HCT116 (cell line): ENCODE measurements around the gene NOL9. TPM values are rescaled to one million over a fixed set of nuclear protein-coding genes. Genes with fewer than 3 reads are reported as not detected.

Experiments
- ATAC-seq: fragments of 200-7000 bp; cut with Tn5 transposase; 2 replicates; pipeline ENCODE4 v1.9.1; 2020; ENCODE audit warnings: mild to moderate bottlenecking, moderate library complexity
- BruUV-seq: library from RNA; stranded (reverse); fragments of 400-500 nt; replicated peaks from 2 replicates; lab custom pipeline; 2021; lab: Mats Ljungman, UMichigan
- CTCF ChIA-PET: fragments of 300-600 bp; sonication (Branson Sonifier 250); formaldehyde crosslinking; loops from one replicate; lab custom pipeline; 2021; ENCODE audit warnings: antibody characterized with exemption; lab: Charles Lee
- POLR2A ChIA-PET: fragments of 300-600, 350-600 bp; sonication (Branson Sonifier 250); formaldehyde crosslinking; loops from one replicate; lab custom pipeline; 2021; ENCODE audit warnings: antibody characterized with exemption; lab: Charles Lee
- RAD21 ChIA-PET, 2 experiments: fragments of 300-600 bp; sonication (Branson Sonifier 250); formaldehyde crosslinking; loops; one replicate each; lab custom pipeline; 2023; ENCODE audit warnings: low total read pairs in 2 of 2; ENCODE audit not compliant: uncharacterized antibody in 2 of 2, unreplicated experiment in 2 of 2, low non-redundant PET in 1 of 2; lab: Charles Lee
- DNase-seq: peaks from one replicate; pipeline ENCODE4 v3.0.0-alpha.2; 2010; ENCODE audit warnings: low read depth, low spot score
- H2AFZ ChIP-seq: fragments of 200-600 bp; shearing (Covaris generic), sonication (generic); 2 replicates; pipeline ENCODE4 v1.6.1; 2017; ENCODE audit warnings: low read depth, mixed run types, mixed read lengths, antibody characterized with exemption, low read length; ENCODE audit not compliant: poor library complexity, severe bottlenecking
- H3K27ac ChIP-seq: 2 replicates; pipeline ENCODE4 v1.5.1; 2012; ENCODE audit warnings: low read depth, low read length
- H3K27me3 ChIP-seq: fragments of 200-600 bp; sonication (generic); 2 replicates; pipeline ENCODE4 v1.6.1; 2016; ENCODE audit warnings: mixed run types, low read length, mixed read lengths; ENCODE audit not compliant: insufficient read depth
- H3K36me3 ChIP-seq, 2 experiments: fragments of 200-500 bp in 1 of 2; fragments of 200-600 bp in 1 of 2; sonication (Bioruptor generic) in 1 of 2; sonication (generic) in 1 of 2; 2 replicates each; pipeline versions ENCODE4 v1.5.1 to v1.6.1; 2014 to 2016; ENCODE audit warnings: low read length in 2 of 2, inconsistent platforms in 1 of 2, mixed read lengths in 1 of 2, mixed run types in 1 of 2; ENCODE audit not compliant: insufficient read depth in 2 of 2, control insufficient read depth in 1 of 2
- H3K4me1 ChIP-seq, 2 experiments: fragments of 200-600 bp in 1 of 2; sonication (generic) in 1 of 2; 2 replicates each; pipeline versions ENCODE4 v1.5.1 to v1.6.1; 2012 to 2017; ENCODE audit warnings: low read length in 2 of 2, inconsistent platforms in 1 of 2, mild to moderate bottlenecking in 1 of 2, mixed read lengths in 1 of 2, mixed run types in 1 of 2, moderate library complexity in 1 of 2; ENCODE audit not compliant: insufficient read depth in 2 of 2, control insufficient read depth in 1 of 2
- H3K4me2 ChIP-seq: fragments of 200-600 bp; sonication (generic); 2 replicates; pipeline ENCODE4 v1.6.1; 2017; ENCODE audit warnings: mixed run types, low read length, mixed read lengths
- H3K4me3 ChIP-seq, 2 experiments: fragments of 200-600 bp in 1 of 2; sonication (generic) in 1 of 2; replicated peaks in 1 of 2; 2 replicates each; pipeline ENCODE4 v1.5.1; 2011 to 2016; ENCODE audit warnings: low read length in 2 of 2, control low read depth in 1 of 2, low read depth in 1 of 2, mild to moderate bottlenecking in 1 of 2, mixed read lengths in 1 of 2, mixed run types in 1 of 2
- H3K79me2 ChIP-seq: fragments of 200-600 bp; sonication (generic); 2 replicates; pipeline ENCODE4 v1.6.1; 2017; ENCODE audit warnings: mild to moderate bottlenecking, mixed run types, low read length, moderate library complexity, mixed read lengths; ENCODE audit not compliant: insufficient read depth
- H3K9ac ChIP-seq: fragments of 200-600 bp; sonication (generic); 2 replicates; pipeline ENCODE4 v1.6.1; 2016; ENCODE audit warnings: low read length, mixed read lengths
- H3K9me2 ChIP-seq: fragments of 200-600 bp; sonication (generic), shearing (Covaris generic); 2 replicates; pipeline ENCODE4 v1.6.1; 2017; ENCODE audit warnings: mixed run types, mild to moderate bottlenecking, moderate library complexity; ENCODE audit not compliant: insufficient read depth
- H3K9me3 ChIP-seq, 2 experiments: fragments of 200-500 bp in 1 of 2; fragments of 200-600 bp in 1 of 2; sonication (Bioruptor generic) in 1 of 2; sonication (generic) in 1 of 2; 2 replicates each; pipeline ENCODE4 v1.6.1; 2014 to 2017; ENCODE audit warnings: low read length in 2 of 2, mixed read lengths in 2 of 2, inconsistent platforms in 1 of 2, low read depth in 1 of 2, mild to moderate bottlenecking in 1 of 2, mixed run types in 1 of 2, moderate library complexity in 1 of 2; ENCODE audit not compliant: control insufficient read depth in 1 of 2, insufficient read depth in 1 of 2
- H4K20me1 ChIP-seq: fragments of 200-600 bp; sonication (generic), shearing (Covaris generic); 2 replicates; pipeline ENCODE4 v1.6.1; 2017; ENCODE audit warnings: mixed run types, mild to moderate bottlenecking, moderate library complexity; ENCODE audit not compliant: insufficient read depth
- ELF1 ChIP-seq: IDR thresholded peaks from 2 replicates; pipeline ENCODE4 v1.6.1; 2012; ENCODE audit warnings: low read depth, borderline replicate concordance
- EZH2 ChIP-seq: fragments of 200-600 bp; sonication (generic); IDR thresholded peaks from 2 replicates; pipeline ENCODE4 v1.6.1; 2017; ENCODE audit warnings: antibody characterized with exemption, mixed run types
- FOSL1 ChIP-seq: IDR thresholded peaks from 2 replicates; pipeline ENCODE4 v1.6.1; 2012; ENCODE audit warnings: low read depth
- POLR2A ChIP-seq: IDR thresholded peaks from 2 replicates; pipeline ENCODE4 v1.7.0; 2011; ENCODE audit warnings: borderline replicate concordance; ENCODE audit not compliant: insufficient read depth, insufficient read length; ENCODE audit errors: extremely low read depth
- SP1 ChIP-seq: IDR thresholded peaks from 2 replicates; pipeline ENCODE4 v1.6.1; 2012; ENCODE audit warnings: low read depth
- SRF ChIP-seq: IDR thresholded peaks from 2 replicates; pipeline ENCODE4 v1.6.1; 2012; ENCODE audit warnings: low read depth
- TCF7L2 ChIP-seq: IDR thresholded peaks from 2 replicates; pipeline ENCODE4 v1.7.0; 2011; ENCODE audit warnings: borderline replicate concordance, inconsistent platforms; ENCODE audit not compliant: insufficient read depth, insufficient read length; ENCODE audit errors: extremely low read depth
- YY1 ChIP-seq: IDR thresholded peaks from 2 replicates; pipeline ENCODE4 v1.6.1; 2011; ENCODE audit warnings: low read length, low read depth, moderate library complexity, mild to moderate bottlenecking; ENCODE audit not compliant: insufficient replicate concordance; ENCODE audit errors: extremely low read depth
- ZFX ChIP-seq: fragments of 450-650 bp; IDR thresholded peaks from 2 replicates; pipeline ENCODE4 v1.6.1; 2017
- intact Hi-C: fragments of 100-400 bp; cut with micrococcal nuclease; formaldehyde crosslinking; loops from 2 replicates; pipeline ENCODE4 v1.10.0; 2022
- total RNA-seq: library from RNA; stranded (reverse); gene quantifications from one replicate; pipeline ENCODE4 v1.2.1, GENCODE V29; 2021; ENCODE audit not compliant: unreplicated experiment
- TF ChIP-seq, protein P1 (sequence below), 3 experiments: fragments of 200-600 bp in 1 of 3; sonication (generic) in 1 of 3; IDR thresholded peaks in 2 of 3; conservative IDR thresholded peaks in 1 of 3; 2 replicates each; pipeline ENCODE4 v1.5.1; 2012 to 2017; ENCODE audit warnings: low read depth in 2 of 3, low read length in 2 of 3, antibody characterized with exemption in 1 of 3, borderline replicate concordance in 1 of 3, control low read depth in 1 of 3, mild to moderate bottlenecking in 1 of 3, mixed read lengths in 1 of 3, mixed run types in 1 of 3, moderate library complexity in 1 of 3; ENCODE audit not compliant: insufficient read depth in 1 of 3

The NOL9 gene
- total RNA-seq, 1 experiment from 2014 or later, result 46.4 TPM

DNA sequence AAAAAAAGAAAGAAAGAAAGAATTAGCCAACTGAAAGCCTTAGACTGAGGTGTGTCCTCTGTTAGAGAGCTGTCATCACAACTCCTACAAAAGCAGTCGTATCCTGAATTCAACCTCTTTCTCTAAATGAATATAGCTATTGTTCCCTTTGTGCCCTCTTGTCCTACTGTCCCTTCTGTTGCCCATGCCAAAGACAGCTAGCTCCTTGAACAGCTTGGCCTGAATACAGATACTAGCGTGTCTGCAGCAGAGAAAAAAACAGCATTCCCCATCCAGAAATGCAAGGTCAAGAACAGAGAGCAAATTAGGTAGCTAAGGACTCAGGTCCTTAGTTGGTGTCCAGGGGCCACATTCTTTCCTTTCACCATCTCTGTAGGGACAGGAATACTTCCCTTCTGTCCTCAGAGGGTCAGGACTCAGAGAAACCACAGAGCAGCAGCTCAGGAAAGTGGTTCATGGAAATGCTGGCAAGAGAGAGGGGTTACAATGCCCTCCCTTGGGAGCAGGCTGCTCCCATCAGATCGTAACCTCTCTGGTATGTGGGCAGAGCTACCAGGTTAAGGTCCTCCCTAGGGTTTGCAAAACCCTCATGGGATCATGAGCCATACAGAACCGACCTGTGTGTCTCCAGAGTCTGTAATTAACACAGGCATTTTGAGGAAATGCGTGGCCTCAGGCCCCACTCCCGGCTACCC is 23.7 kb upstream of the NOL9 start:
- H3K4me2 ChIP-seq, result no peak overlapping the region
- intact Hi-C loops, result no loop called here
- no peaks in the 10 kb centered on the region for H3K27me3 ChIP-seq
- H3K27ac ChIP-seq, result no peak overlapping the region
- TF ChIP-seq YY1, result no peak
- no peak for TF ChIP-seq FOSL1
- TF ChIP-seq EZH2, result no peak
- no peak for TF ChIP-seq POLR2A
- TF ChIP-seq ZFX, result no peak
- no peak for TF ChIP-seq ELF1
- TF ChIP-seq TCF7L2, result no peak
- no peak for TF ChIP-seq SP1
- TF ChIP-seq, protein P1, sequence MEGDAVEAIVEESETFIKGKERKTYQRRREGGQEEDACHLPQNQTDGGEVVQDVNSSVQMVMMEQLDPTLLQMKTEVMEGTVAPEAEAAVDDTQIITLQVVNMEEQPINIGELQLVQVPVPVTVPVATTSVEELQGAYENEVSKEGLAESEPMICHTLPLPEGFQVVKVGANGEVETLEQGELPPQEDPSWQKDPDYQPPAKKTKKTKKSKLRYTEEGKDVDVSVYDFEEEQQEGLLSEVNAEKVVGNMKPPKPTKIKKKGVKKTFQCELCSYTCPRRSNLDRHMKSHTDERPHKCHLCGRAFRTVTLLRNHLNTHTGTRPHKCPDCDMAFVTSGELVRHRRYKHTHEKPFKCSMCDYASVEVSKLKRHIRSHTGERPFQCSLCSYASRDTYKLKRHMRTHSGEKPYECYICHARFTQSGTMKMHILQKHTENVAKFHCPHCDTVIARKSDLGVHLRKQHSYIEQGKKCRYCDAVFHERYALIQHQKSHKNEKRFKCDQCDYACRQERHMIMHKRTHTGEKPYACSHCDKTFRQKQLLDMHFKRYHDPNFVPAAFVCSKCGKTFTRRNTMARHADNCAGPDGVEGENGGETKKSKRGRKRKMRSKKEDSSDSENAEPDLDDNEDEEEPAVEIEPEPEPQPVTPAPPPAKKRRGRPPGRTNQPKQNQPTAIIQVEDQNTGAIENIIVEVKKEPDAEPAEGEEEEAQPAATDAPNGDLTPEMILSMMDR (IDR thresholded peaks at IDR 0.05 in 2 of 3, conservative IDR thresholded peaks at IDR 0.05 in 1 of 3; ENCODE audit: borderline replicate concordance in 1 of 3, insufficient read depth in 1 of 3, low read depth in 2 of 3, low read length in 2 of 3), result no peak
- no peak for TF ChIP-seq SRF
- peaks cover 0 to 2% of the 10 kb centered on the region in 2 experiments; a peak in 1 of 4 replicates for H3K36me3 ChIP-seq
- H3K4me3 ChIP-seq, result no peak overlapping the region
- ChIA-PET RAD21 (no interaction called here), CTCF (no interaction called here), POLR2A (interaction anchor here (1.1 kb wide), 1 partner anchor 87 kb away, joined by 4 read pairs; the partner anchor contains the start of gene PLEKHG5)
- no peaks in the 10 kb centered on the region for H4K20me1 ChIP-seq
- DNase-seq (no peak), ATAC-seq (no peak)
- no peak overlapping the region for H3K9ac ChIP-seq
- H3K4me1 ChIP-seq, result peaks cover 14 to 23% of the 10 kb centered on the region in 2 experiments
- no peaks in the 10 kb centered on the region for H3K9me2 ChIP-seq
- no peak overlapping the region for H2AFZ ChIP-seq
- H3K79me2 ChIP-seq, result peaks cover 30% of the 10 kb centered on the region
- H3K9me3 ChIP-seq, result no peaks in the 10 kb centered on the region
- BruUV-seq, result no TSS peak
